ENCODE measurements around the gene DUOX2. TPM values are rescaled to one million over a fixed set of nuclear protein-coding genes. Genes with fewer than 3 reads are reported as not detected.
"Not testable (repeated sequence)": the region's sequence is repeated elsewhere in the genome, so short reads cannot be mapped to it uniquely, and the experiment has no call there.

Gene DUOX2
- total RNA-seq, 4 donors from 2014 or later = 0.19 to 3.3 (median 1.6) TPM

DNA sequence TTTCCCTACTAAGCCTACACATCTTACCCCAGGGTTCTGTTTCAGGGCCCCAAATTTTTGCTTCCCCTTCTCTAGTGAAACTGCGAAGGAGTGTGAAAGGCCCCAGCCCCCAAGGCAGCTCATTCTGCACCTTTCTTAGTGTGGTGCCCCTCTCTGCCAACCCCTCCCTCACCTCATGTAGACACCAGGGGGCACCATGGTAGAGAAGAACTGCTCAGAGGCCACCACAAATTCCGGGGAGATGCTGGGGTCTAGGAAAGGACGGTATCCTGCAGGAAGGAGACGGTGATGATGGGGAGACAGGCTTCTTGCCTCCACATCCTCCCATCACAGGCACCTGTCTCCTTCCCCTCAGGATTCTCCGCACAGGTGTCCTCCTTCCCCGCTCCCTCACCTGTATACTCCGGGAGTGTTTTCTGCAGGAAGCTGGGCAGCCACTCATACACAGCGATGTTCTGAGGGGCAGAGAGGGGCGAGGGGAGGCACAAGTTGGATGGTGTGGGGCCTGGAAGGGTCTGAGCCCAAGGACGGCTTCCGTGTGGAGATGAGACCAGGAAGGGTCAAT, 3.6 kb downstream of the DUOX2 start:
- TF ChIP-seq CTCF (IDR thresholded peaks at IDR 0.05) = no peak
- no peak for TF ChIP-seq POLR2A (IDR thresholded peaks at IDR 0.05)
- no peak for DNase-seq
- H3K36me3 ChIP-seq = no peaks in the 10 kb centered on the region
- no peak overlapping the region for H3K27ac ChIP-seq
- H3K4me1 ChIP-seq = peaks cover 0 to 28% (median 17%) of the 10 kb centered on the region in 4 donors
- no peak overlapping the region for H3K4me3 ChIP-seq
- no peaks in the 10 kb centered on the region for H3K9me3 ChIP-seq
- H3K27me3 ChIP-seq = peaks cover 0 to 36% of the 10 kb centered on the region in 2 donors

GRCh38 chr15:45107941-45108630, 5.9 kb downstream of the DUOX2 start:
- Histone ChIP-seq H3K27ac (no peak overlapping the region), H3K36me3 (no peaks in the 10 kb centered on the region), H3K27me3 (peaks cover 0 to 18% of the 10 kb centered on the region in 2 donors), H3K4me3 (no peak overlapping the region), H3K9me3 (no peaks in the 10 kb centered on the region), H3K4me1 (peaks cover 0 to 11% (median 7%) of the 10 kb centered on the region in 4 donors)
- no peak for DNase-seq
- no peak for TF ChIP-seq CTCF (IDR thresholded peaks at IDR 0.05)
- no peak for TF ChIP-seq POLR2A (IDR thresholded peaks at IDR 0.05)

GRCh38 chr15:45106002-45106790, 7.8 kb downstream of the DUOX2 start:
- Histone ChIP-seq H3K9me3 (no peaks in the 10 kb centered on the region), H3K4me1 (no peaks in the 10 kb centered on the region), H3K27me3 (no peaks in the 10 kb centered on the region), H3K4me3 (no peak overlapping the region), H3K36me3 (no peaks in the 10 kb centered on the region), H3K27ac (no peak overlapping the region)
- DNase-seq = no peak
- TF ChIP-seq CTCF (IDR thresholded peaks at IDR 0.05) (no peak), POLR2A (IDR thresholded peaks at IDR 0.05) (no peak)

DNA sequence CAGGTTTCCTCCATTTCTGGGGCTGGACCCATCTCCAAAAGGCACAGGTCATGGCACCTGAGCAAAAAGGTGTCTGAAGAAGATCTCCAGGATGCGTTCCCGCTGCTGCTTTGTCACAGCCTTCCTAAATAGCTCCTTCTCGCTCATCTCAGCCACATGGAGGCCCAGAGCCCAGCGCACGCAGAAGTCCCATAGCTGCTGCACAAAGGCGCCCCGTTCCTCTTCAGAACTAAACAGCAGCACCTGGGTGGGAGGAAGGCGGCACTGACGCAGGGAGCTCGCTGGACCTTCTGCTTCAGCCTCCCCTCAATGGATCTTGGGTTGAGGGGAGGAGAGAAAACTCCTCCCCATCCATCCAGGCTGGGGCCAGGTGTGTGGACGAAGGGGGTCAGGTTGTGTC, 8.4 kb downstream of the DUOX2 start:
- H3K27ac ChIP-seq = no peak overlapping the region
- H3K4me1 ChIP-seq = no peaks in the 10 kb centered on the region
- H3K36me3 ChIP-seq = no peaks in the 10 kb centered on the region
- H3K9me3 ChIP-seq = no peaks in the 10 kb centered on the region
- DNase-seq = no peak
- TF ChIP-seq CTCF (IDR thresholded peaks at IDR 0.05) (no peak), POLR2A (IDR thresholded peaks at IDR 0.05) (no peak)
- no peak overlapping the region for H3K4me3 ChIP-seq
- H3K27me3 ChIP-seq = no peaks in the 10 kb centered on the region

- H3K27me3 ChIP-seq, H3K36me3 ChIP-seq, DNase-seq, H3K4me1 ChIP-seq, H3K9me3 ChIP-seq, H3K27ac ChIP-seq, H3K4me3 ChIP-seq: not testable (repeated sequence)
Observed at GRCh38 chr15:45104170-45104569, 9.8 kb downstream of the DUOX2 start.

DNA sequence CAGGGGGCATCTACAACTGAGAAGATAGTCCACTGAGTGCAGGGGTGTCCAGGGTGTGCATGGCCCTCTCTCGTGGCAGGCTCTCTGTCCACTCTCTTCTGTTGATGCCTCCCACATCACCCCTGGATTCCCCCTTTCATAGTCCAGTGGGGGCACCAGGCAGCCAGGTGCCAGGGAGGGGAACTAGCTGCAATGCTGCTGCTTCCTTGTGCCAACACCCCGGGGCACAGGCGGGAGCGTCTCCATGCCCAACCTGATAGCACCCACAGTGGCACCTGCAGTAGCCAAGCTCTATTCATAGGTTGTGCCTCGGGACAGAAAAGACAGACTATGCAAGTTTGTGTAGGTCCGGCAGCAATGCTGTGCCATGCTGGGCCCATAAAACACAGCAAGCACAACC, 11.7 kb downstream of the DUOX2 start:
- H3K4me1 ChIP-seq = no peaks in the 10 kb centered on the region

More for the DNA sequence above, 11.7 kb downstream of the DUOX2 start:
- no peaks in the 10 kb centered on the region for H3K27me3 ChIP-seq
- TF ChIP-seq CTCF (IDR thresholded peaks at IDR 0.05) (no peak), POLR2A (IDR thresholded peaks at IDR 0.05) (no peak)
- H3K4me3 ChIP-seq = no peak overlapping the region
- DNase-seq = no peak
- H3K27ac ChIP-seq = no peak overlapping the region
- H3K36me3 ChIP-seq = no peaks in the 10 kb centered on the region
- no peaks in the 10 kb centered on the region for H3K9me3 ChIP-seq
